ENCODE measurements around the gene MAJIN.
A peak's percentile ranks its signal among the peaks of the same experiment; 100 is the strongest.

The MAJIN gene

GRCh38 chr11:64915376-64915887 is 56.5 kb downstream of the MAJIN start:
- peak overlapping the region; percentile 94 for H3K4me3 ChIP-seq (ENCODE audit: control insufficient read depth, low read depth, low read length)
- DNase-seq (ENCODE audit: low read depth), result no peak
- TF ChIP-seq, protein P1, sequence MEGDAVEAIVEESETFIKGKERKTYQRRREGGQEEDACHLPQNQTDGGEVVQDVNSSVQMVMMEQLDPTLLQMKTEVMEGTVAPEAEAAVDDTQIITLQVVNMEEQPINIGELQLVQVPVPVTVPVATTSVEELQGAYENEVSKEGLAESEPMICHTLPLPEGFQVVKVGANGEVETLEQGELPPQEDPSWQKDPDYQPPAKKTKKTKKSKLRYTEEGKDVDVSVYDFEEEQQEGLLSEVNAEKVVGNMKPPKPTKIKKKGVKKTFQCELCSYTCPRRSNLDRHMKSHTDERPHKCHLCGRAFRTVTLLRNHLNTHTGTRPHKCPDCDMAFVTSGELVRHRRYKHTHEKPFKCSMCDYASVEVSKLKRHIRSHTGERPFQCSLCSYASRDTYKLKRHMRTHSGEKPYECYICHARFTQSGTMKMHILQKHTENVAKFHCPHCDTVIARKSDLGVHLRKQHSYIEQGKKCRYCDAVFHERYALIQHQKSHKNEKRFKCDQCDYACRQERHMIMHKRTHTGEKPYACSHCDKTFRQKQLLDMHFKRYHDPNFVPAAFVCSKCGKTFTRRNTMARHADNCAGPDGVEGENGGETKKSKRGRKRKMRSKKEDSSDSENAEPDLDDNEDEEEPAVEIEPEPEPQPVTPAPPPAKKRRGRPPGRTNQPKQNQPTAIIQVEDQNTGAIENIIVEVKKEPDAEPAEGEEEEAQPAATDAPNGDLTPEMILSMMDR (conservative IDR thresholded peaks at IDR 0.05; ENCODE audit: control insufficient read depth, insufficient read depth, low read depth, low read length), result no peak

- TF ChIP-seq, protein P1 (conservative IDR thresholded peaks at IDR 0.05; ENCODE audit: control insufficient read depth, insufficient read depth, low read depth, low read length), result no peak
- DNase-seq (ENCODE audit: low read depth), result no peak
- no peak overlapping the region for H3K4me3 ChIP-seq (ENCODE audit: control insufficient read depth, low read depth, low read length)
Observed at GRCh38 chr11:64914123-64914522, 57.8 kb downstream of the MAJIN start.

- no peak overlapping the region for H3K4me3 ChIP-seq (ENCODE audit: control insufficient read depth, low read depth, low read length)
- TF ChIP-seq, protein P1 (conservative IDR thresholded peaks at IDR 0.05; ENCODE audit: control insufficient read depth, insufficient read depth, low read depth, low read length), result no peak
- DNase-seq (ENCODE audit: low read depth), result no peak
Observed at GRCh38 chr11:64913171-64913727, 58.7 kb downstream of the MAJIN start.

GRCh38 chr11:64911689-64912088 is 60.2 kb downstream of the MAJIN start:
- TF ChIP-seq, protein P1 (conservative IDR thresholded peaks at IDR 0.05; ENCODE audit: control insufficient read depth, insufficient read depth, low read depth, low read length), result no peak
- DNase-seq (ENCODE audit: low read depth), result no peak
- H3K4me3 ChIP-seq (ENCODE audit: control insufficient read depth, low read depth, low read length), result no peak overlapping the region

- DNase-seq (ENCODE audit: low read depth), result no peak
- TF ChIP-seq, protein P1 (conservative IDR thresholded peaks at IDR 0.05; ENCODE audit: control insufficient read depth, insufficient read depth, low read depth, low read length), result no peak
- H3K4me3 ChIP-seq (ENCODE audit: control insufficient read depth, low read depth, low read length), result no peak overlapping the region
Observed at GRCh38 chr11:64911142-64911541, 60.8 kb downstream of the MAJIN start.

- no peak for DNase-seq (ENCODE audit: low read depth)
- H3K4me3 ChIP-seq (ENCODE audit: control insufficient read depth, low read depth, low read length), result no peak overlapping the region
- TF ChIP-seq, protein P1 (conservative IDR thresholded peaks at IDR 0.05; ENCODE audit: control insufficient read depth, insufficient read depth, low read depth, low read length), result no peak
Observed at GRCh38 chr11:64910451-64911093, 61.3 kb downstream of the MAJIN start.

Data from fibroblast of mammary gland (primary cell).